H1 (cell line): ENCODE data around the gene MYO7B. TPM values are rescaled to one million over a fixed set of nuclear protein-coding genes. Genes with fewer than 3 reads are reported as not detected.

Source experiments
- CTCF ChIA-PET: fragments of 300-600 bp; sonication (Branson Sonifier 250); formaldehyde crosslinking; loops from one replicate; lab custom pipeline; 2021; ENCODE audit not compliant: partially characterized antibody; lab: Charles Lee
- POLR2A ChIA-PET: fragments of 300-600 bp; sonication (Branson Sonifier 250); formaldehyde crosslinking; loops from one replicate; lab custom pipeline; 2021; ENCODE audit warnings: inconsistent platforms; ENCODE audit not compliant: partially characterized antibody; lab: Charles Lee
- DNase-seq, 2 experiments: peaks; one replicate each; pipeline versions ENCODE4 v3.0.0 to v3.0.0-alpha.2; 2010 to 2022; ENCODE audit warnings: low spot score in 2 of 2, low read depth in 1 of 2, mixed read lengths in 1 of 2
- FAIRE-seq: peaks from 2 replicates; lab custom pipeline; 2011; peaks lifted over from hg19 to GRCh38; lab: Jason Lieb, UNC
- H2AFZ ChIP-seq: 2 replicates; pipeline ENCODE4 v1.8.1; 2012; ENCODE audit warnings: low read length, inconsistent platforms
- H2AK5ac ChIP-seq: 2 replicates; pipeline ENCODE4 v1.6.1; 2013; ENCODE audit warnings: low read depth, low read length
- H2BK120ac ChIP-seq: replicated peaks from 2 replicates; pipeline ENCODE3; 2013; ENCODE audit warnings: low read depth, low read length, inconsistent platforms
- H2BK12ac ChIP-seq: 2 replicates; pipeline ENCODE4 v1.6.1; 2013; ENCODE audit warnings: low read depth, low read length
- H2BK15ac ChIP-seq: 2 replicates; pipeline ENCODE4 v1.6.1; 2013; ENCODE audit warnings: low read length
- H2BK20ac ChIP-seq: 2 replicates; pipeline ENCODE4 v1.6.1; 2013; ENCODE audit warnings: low read length
- H2BK5ac ChIP-seq: 2 replicates; pipeline ENCODE4 v1.6.1; 2013; ENCODE audit warnings: low read depth, low read length
- H3K14ac ChIP-seq: 2 replicates; pipeline ENCODE4 v1.6.1; 2013; ENCODE audit warnings: inconsistent platforms; ENCODE audit not compliant: insufficient read length
- H3K18ac ChIP-seq: 2 replicates; pipeline ENCODE4 v1.6.1; 2013; ENCODE audit warnings: low read length; ENCODE audit errors: extremely low read depth
- H3K23ac ChIP-seq: 2 replicates; pipeline ENCODE4 v1.6.1; 2013; ENCODE audit warnings: inconsistent platforms; ENCODE audit not compliant: insufficient read length
- H3K23me2 ChIP-seq: 2 replicates; pipeline ENCODE4 v1.6.1; 2013; ENCODE audit warnings: low read depth, low read length
- H3K27ac ChIP-seq: 2 replicates; pipeline ENCODE4 v1.6.1; 2011; ENCODE audit warnings: low read depth, low read length, inconsistent platforms
- H3K27me3 ChIP-seq, 4 experiments: replicated peaks in 1 of 4; 1 replicate in 1 of 4; 2 replicates in 3 of 4; pipeline versions ENCODE4 v1.6.1 to v1.8.1; 2011 to 2013; ENCODE audit warnings: low read length in 3 of 4, mild to moderate bottlenecking in 3 of 4, inconsistent platforms in 2 of 4, mixed read lengths in 2 of 4, moderate library complexity in 1 of 4; ENCODE audit not compliant: control insufficient read depth in 3 of 4, insufficient read depth in 3 of 4; ENCODE audit errors: extremely low read depth in 1 of 4
- H3K36me3 ChIP-seq, 4 experiments: 2 replicates each; pipeline versions ENCODE4 v1.6.1 to v1.8.1; 2011 to 2013; ENCODE audit warnings: mild to moderate bottlenecking in 4 of 4, low read length in 3 of 4, moderate library complexity in 2 of 4, control low read depth in 1 of 4, inconsistent platforms in 1 of 4; ENCODE audit not compliant: insufficient read depth in 4 of 4, control insufficient read depth in 2 of 4
- H3K4ac ChIP-seq: replicated peaks from 2 replicates; pipeline ENCODE3; 2013; ENCODE audit warnings: low read length, low read depth, mixed read lengths, inconsistent platforms; ENCODE audit not compliant: insufficient read length
- H3K4me1 ChIP-seq, 4 experiments: replicated peaks in 1 of 4; 1 replicate in 1 of 4; 2 replicates in 3 of 4; pipeline versions ENCODE4 v1.6.1 to v1.8.1; 2011 to 2013; ENCODE audit warnings: low read length in 3 of 4, inconsistent platforms in 2 of 4, mixed read lengths in 1 of 4; ENCODE audit not compliant: insufficient read depth in 4 of 4, control insufficient read depth in 3 of 4
- H3K4me2 ChIP-seq, 2 experiments: 2 replicates each; pipeline versions ENCODE4 v1.6.1 to v1.8.1; 2011 to 2013; ENCODE audit warnings: low read depth in 2 of 2, low read length in 2 of 2, control low read depth in 1 of 2, inconsistent platforms in 1 of 2, mild to moderate bottlenecking in 1 of 2; ENCODE audit not compliant: insufficient read depth in 1 of 2
- H3K4me3 ChIP-seq, 4 experiments: fragments of 200-600, 300-600 bp in 1 of 4; sonication (generic), shearing (Covaris generic), sonication (Bioruptor Twin) in 1 of 4; 2 replicates each; pipeline versions ENCODE4 v1.5.1 to v1.8.1; 2011 to 2016; ENCODE audit warnings: low read length in 4 of 4, low read depth in 3 of 4, control low read depth in 2 of 4, inconsistent platforms in 2 of 4, mild to moderate bottlenecking in 2 of 4, mixed read lengths in 1 of 4, moderate library complexity in 1 of 4; ENCODE audit not compliant: insufficient read depth in 2 of 4; ENCODE audit errors: extremely low read depth in 1 of 4
- H3K56ac ChIP-seq: replicated peaks from 2 replicates; pipeline ENCODE3; 2013; ENCODE audit warnings: low read depth, mild to moderate bottlenecking, mixed read lengths, low read length, inconsistent platforms; ENCODE audit not compliant: insufficient read length
- H3K79me1 ChIP-seq: 2 replicates; pipeline ENCODE4 v1.6.1; 2013; ENCODE audit warnings: low read depth, low read length, control low read depth
- H3K79me2 ChIP-seq, 2 experiments: 2 replicates each; pipeline versions ENCODE4 v1.6.1 to v1.8.1; 2012 to 2013; ENCODE audit warnings: low read length in 2 of 2, mild to moderate bottlenecking in 2 of 2, inconsistent platforms in 1 of 2; ENCODE audit not compliant: insufficient read depth in 2 of 2, control insufficient read depth in 1 of 2
- H3K9ac ChIP-seq, 4 experiments: replicated peaks in 1 of 4; 1 replicate in 1 of 4; 2 replicates in 3 of 4; pipeline versions ENCODE4 v1.6.1 to v1.8.1; 2011 to 2013; ENCODE audit warnings: low read depth in 3 of 4, low read length in 3 of 4, control low read depth in 2 of 4, mild to moderate bottlenecking in 2 of 4, moderate library complexity in 2 of 4, inconsistent platforms in 1 of 4; ENCODE audit errors: extremely low read depth in 1 of 4
- H3K9me3 ChIP-seq, 2 experiments: 2 replicates each; pipeline versions ENCODE4 v1.6.1 to v1.8.1; 2012 to 2013; ENCODE audit warnings: mild to moderate bottlenecking in 2 of 2, moderate library complexity in 2 of 2, control low read depth in 1 of 2, inconsistent platforms in 1 of 2, low read depth in 1 of 2, low read length in 1 of 2, mixed read lengths in 1 of 2; ENCODE audit not compliant: insufficient read depth in 2 of 2
- H4K20me1 ChIP-seq, 2 experiments: replicated peaks in 1 of 2; 2 replicates each; pipeline versions ENCODE3 to v1.8.1; 2011 to 2013; ENCODE audit warnings: inconsistent platforms in 2 of 2, low read length in 2 of 2, mild to moderate bottlenecking in 1 of 2; ENCODE audit not compliant: insufficient read depth in 2 of 2, control insufficient read depth in 1 of 2
- H4K5ac ChIP-seq: 2 replicates; pipeline ENCODE4 v1.6.1; 2013; ENCODE audit warnings: low read length, low read depth, mixed read lengths, inconsistent platforms; ENCODE audit not compliant: insufficient read length
- H4K8ac ChIP-seq: 2 replicates; pipeline ENCODE4 v1.8.0; 2013; ENCODE audit warnings: mild to moderate bottlenecking, moderate library complexity, low read length, inconsistent platforms; ENCODE audit not compliant: insufficient read depth; ENCODE audit errors: extremely low read depth
- H4K91ac ChIP-seq: replicated peaks from 2 replicates; pipeline ENCODE3; 2013; ENCODE audit warnings: low read length, mixed read lengths, inconsistent platforms; ENCODE audit not compliant: insufficient read length
- CBX8 ChIP-seq: fragments of 300-800, 300-1000 bp; sonication (generic); IDR thresholded peaks from 2 replicates; pipeline ENCODE4 v1.7.1; 2016; ENCODE audit warnings: low read depth, low read length, borderline replicate concordance
- CREB1 ChIP-seq: IDR thresholded peaks from 2 replicates; pipeline ENCODE4 v1.6.1; 2012; ENCODE audit warnings: inconsistent platforms
- EGR1 ChIP-seq: IDR thresholded peaks from 2 replicates; pipeline ENCODE4 v1.6.1; 2011; ENCODE audit warnings: low read depth, low read length, borderline replicate concordance
- FOSL1 ChIP-seq: IDR thresholded peaks from 2 replicates; pipeline ENCODE4 v1.6.1; 2011; ENCODE audit warnings: mild to moderate bottlenecking, low read depth, low read length, moderate library complexity; ENCODE audit not compliant: insufficient read depth
- HDAC2 ChIP-seq, 2 experiments: fragments of 300-600 bp in 1 of 2; sonication (generic) in 1 of 2; IDR thresholded peaks; 2 replicates each; pipeline ENCODE4 v1.6.1; 2011 to 2012; ENCODE audit warnings: low read depth in 2 of 2, low read length in 2 of 2, mild to moderate bottlenecking in 2 of 2, moderate library complexity in 2 of 2, borderline replicate concordance in 1 of 2, inconsistent platforms in 1 of 2
- HDAC6 ChIP-seq: IDR thresholded peaks from one replicate; pipeline ENCODE4 v1.7.1; 2012; ENCODE audit warnings: low read depth, mild to moderate bottlenecking, inconsistent platforms, low read length, moderate library complexity
- MAFK ChIP-seq: IDR thresholded peaks from 2 replicates; pipeline ENCODE4 v1.6.1; 2012; ENCODE audit warnings: low read depth, mild to moderate bottlenecking, improper control_type of control experiment, low read length
- RAD21 ChIP-seq, 2 experiments: IDR thresholded peaks in 1 of 2; conservative IDR thresholded peaks in 1 of 2; 2 replicates each; pipeline ENCODE4 v1.6.1; 2011; ENCODE audit warnings: low read depth in 2 of 2, low read length in 2 of 2, improper control_type of control experiment in 1 of 2, inconsistent platforms in 1 of 2, mild to moderate bottlenecking in 1 of 2, moderate library complexity in 1 of 2
- SUZ12 ChIP-seq: fragments of 200-600 bp; sonication (generic); IDR thresholded peaks from 2 replicates; pipeline ENCODE4 v1.6.1; 2012; ENCODE audit warnings: mild to moderate bottlenecking, inconsistent platforms, low read length, moderate library complexity, mixed read lengths
- YY1 ChIP-seq: IDR thresholded peaks from 2 replicates; pipeline ENCODE4 v1.6.1; 2011; ENCODE audit warnings: low read depth, mild to moderate bottlenecking, low read length
- ZNF274 ChIP-seq: IDR thresholded peaks from 2 replicates; pipeline ENCODE4 v1.7.0; 2012; ENCODE audit warnings: low read length, borderline replicate concordance; ENCODE audit errors: extremely low read depth
- WGBS, 2 experiments: shearing (Covaris generic) in 1 of 2; methylation state at CpG; one replicate each; pipeline versions ENCODE4 v1.1.6 to v1.1.7; 2013 to 2015; ENCODE audit warnings: low lambda C conversion rate in 2 of 2, mixed read lengths in 2 of 2, inconsistent platforms in 1 of 2, low coverage in 1 of 2, missing lambda C conversion rate in 1 of 2; ENCODE audit not compliant: insufficient replicate concordance in 2 of 2, insufficient coverage in 1 of 2, insufficient read length in 1 of 2; ENCODE audit errors: extremely low coverage in 1 of 2, missing lambda C conversion rate in 1 of 2; 5-methylcytosine and 5-hydroxymethylcytosine counted together
- polyA plus RNA-seq, 7 experiments: library from polyadenylated mRNA; depleted of rRNA in 3 of 7; stranded (reverse) in 5 of 7; unstranded in 2 of 7; fragments of >200 nt in 5 of 7; fragments of 200-250 nt in 2 of 7; gene quantifications; 1 replicate in 5 of 7; 2 replicates in 1 of 7; 4 replicates in 1 of 7; pipeline versions ENCODE4 v1.2.1 to v1.2.3, GENCODE V29; 2011 to 2013; ENCODE audit warnings: missing spikeins in 2 of 7, mixed read lengths in 2 of 7
- total RNA-seq: library from RNA; stranded (reverse); fragmentation: NEBNext Ultra II Directional; extraction: Animal tissue kit (Norgen Biotek cat#: 25700); gene quantifications from 2 replicates; pipeline ENCODE4 v1.2.1, GENCODE V29; 2021
- TF ChIP-seq, protein P1 (sequence below): IDR thresholded peaks from 2 replicates; pipeline ENCODE4 v1.6.1; 2012; ENCODE audit warnings: inconsistent platforms

MYO7B gene
- total and polyA plus RNA-seq, 2 of the 8 experiments (the other 6 are each of a cell fraction or from before 2014, with no cell fraction given): not detected

DNA sequence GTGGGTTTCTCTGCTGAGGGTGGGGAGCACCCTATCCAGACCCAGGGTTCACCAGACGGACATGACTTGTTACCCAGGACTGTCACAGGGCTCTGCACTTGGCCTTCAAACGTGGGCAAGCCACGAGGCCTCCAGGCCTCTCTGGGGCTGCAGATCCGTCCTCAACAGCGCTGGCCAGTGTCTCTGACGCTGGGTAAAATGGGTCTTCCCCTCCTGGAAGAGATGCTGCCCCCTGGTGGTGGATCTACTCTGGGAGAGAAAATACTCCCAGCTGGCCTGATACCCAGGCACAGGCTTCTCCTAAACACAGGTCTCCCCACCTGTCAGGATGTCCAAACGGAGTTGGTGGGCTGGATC is 114.2 kb downstream of the MYO7B start:
- 23% methylated on average over 7 of the region's 7 CpGs; no CpG with 5 or more reads in 1 of the 2 experiments for WGBS, 2 experiments
- no peaks in the 10 kb centered on the region for H3K23me2 ChIP-seq
- no peak overlapping the region for H3K4me2 ChIP-seq
- H3K23ac ChIP-seq: no peak overlapping the region
- H4K20me1 ChIP-seq: no peaks in the 10 kb centered on the region
- H3K4ac ChIP-seq: no peak overlapping the region
- 0 out of 2 replicates have a peak overlapping the region, but pooled peaks have one; percentile 46 for H2AFZ ChIP-seq
- no peaks in the 10 kb centered on the region for H3K9me3 ChIP-seq
- H3K18ac ChIP-seq: no peak overlapping the region
- no peak overlapping the region for H4K91ac ChIP-seq
- H3K27ac ChIP-seq: no peak overlapping the region
- H2BK15ac ChIP-seq: no peak overlapping the region
- H3K14ac ChIP-seq: no peak overlapping the region
- H2AK5ac ChIP-seq: no peak overlapping the region
- H4K8ac ChIP-seq: no peak overlapping the region
- peaks cover 0 to 2% (median 0%) of the 10 kb centered on the region in 4 experiments; a peak in 1 of 7 replicates for H3K27me3 ChIP-seq
- H3K79me1 ChIP-seq: 0 out of 2 replicates have a peak, but pooled peaks cover 3% of the 10 kb centered on the region
- H2BK12ac ChIP-seq: no peak overlapping the region
- no peak overlapping the region for H3K56ac ChIP-seq
- DNase-seq: peak in 1 of 2 experiments; percentile 95
- H3K4me3 ChIP-seq: no peak overlapping the region
- ChIA-PET CTCF (interaction anchor here (0.7 to 13.7 kb wide), 33 partner anchors 10 to 240 kb away, joined by 3 to 160 read pairs (median 3); partner anchors contain the start of genes IWS1 and LIMS2), POLR2A (interaction anchor here (0.9 to 1.2 kb wide), 2 partner anchors 19 to 54 kb away, joined by 3 read pairs; no protein-coding TSS in a partner anchor)
- H2BK5ac ChIP-seq: no peak overlapping the region
- FAIRE-seq: peak; percentile 57
- no peak overlapping the region for H4K5ac ChIP-seq
- H3K4me1 ChIP-seq: peaks cover 0 to 5% (median under 1%) of the 10 kb centered on the region in 4 experiments; a peak in 2 of 7 replicates
- no peak overlapping the region for H2BK120ac ChIP-seq
- no peak overlapping the region for H3K9ac ChIP-seq
- H3K79me2 ChIP-seq: no peaks in the 10 kb centered on the region
- no peak overlapping the region for H2BK20ac ChIP-seq
- no peaks in the 10 kb centered on the region for H3K36me3 ChIP-seq
- TF ChIP-seq ZNF274 (no peak), YY1 (peak; percentile 60; the same call in 1 of the 2 replicates), MAFK (no peak), SUZ12 (no peak), FOSL1 (no peak), HDAC2 (IDR thresholded peaks at IDR 0.05; ENCODE audit: borderline replicate concordance in 1 of 2, low read depth in 2 of 2, low read length in 2 of 2) (no peak), HDAC6 (no peak), EGR1 (peak; percentile 24; the same call in 1 of the 2 replicates), RAD21 (IDR thresholded peaks at IDR 0.05 in 1 of 2, conservative IDR thresholded peaks at IDR 0.05 in 1 of 2; ENCODE audit: low read depth in 2 of 2, low read length in 2 of 2) (peak; percentile 64 to 76), CREB1 (peak; percentile 40; the same call in 1 of the 2 replicates), CBX8 (no peak)
- TF ChIP-seq, protein P1, sequence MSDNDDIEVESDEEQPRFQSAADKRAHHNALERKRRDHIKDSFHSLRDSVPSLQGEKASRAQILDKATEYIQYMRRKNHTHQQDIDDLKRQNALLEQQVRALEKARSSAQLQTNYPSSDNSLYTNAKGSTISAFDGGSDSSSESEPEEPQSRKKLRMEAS: peak; percentile 72
